IPS-NIHi11 (cell line): ENCODE results near the gene RNASEH2C.
"Not testable (repeated sequence)": the region's sequence is repeated elsewhere in the genome, so short reads cannot be mapped to it uniquely, and the experiment has no call there.

ENCODE experiments used
- DNase-seq: peaks from one replicate; pipeline ENCODE4 v3.0.0; 2012; ENCODE audit warnings: mixed read lengths, low spot score

Gene RNASEH2C

DNA sequence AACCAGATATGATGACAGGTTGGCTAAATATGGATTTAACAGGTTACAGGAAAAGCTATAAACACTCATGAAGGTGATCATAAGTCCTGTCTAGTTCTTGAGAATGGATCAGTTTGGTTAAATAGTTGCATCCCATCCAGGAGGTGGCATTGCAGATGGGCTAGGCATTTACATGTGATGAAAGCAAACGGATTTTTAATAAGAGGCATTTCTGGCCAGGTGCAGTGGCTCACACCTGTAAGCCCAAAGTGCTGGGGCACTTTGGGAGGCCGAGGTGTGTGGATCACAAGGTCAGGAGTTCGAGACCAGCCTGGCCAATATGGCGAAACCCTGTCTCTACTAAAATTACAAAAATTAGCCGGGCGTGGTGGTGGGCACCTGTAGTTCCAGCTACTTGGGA is 37.1 kb downstream of the RNASEH2C start:
- DNase-seq = not testable (repeated sequence)

GRCh38 chr11:65680192-65680743 is 40.3 kb downstream of the RNASEH2C start:
- DNase-seq = no peak

DNA sequence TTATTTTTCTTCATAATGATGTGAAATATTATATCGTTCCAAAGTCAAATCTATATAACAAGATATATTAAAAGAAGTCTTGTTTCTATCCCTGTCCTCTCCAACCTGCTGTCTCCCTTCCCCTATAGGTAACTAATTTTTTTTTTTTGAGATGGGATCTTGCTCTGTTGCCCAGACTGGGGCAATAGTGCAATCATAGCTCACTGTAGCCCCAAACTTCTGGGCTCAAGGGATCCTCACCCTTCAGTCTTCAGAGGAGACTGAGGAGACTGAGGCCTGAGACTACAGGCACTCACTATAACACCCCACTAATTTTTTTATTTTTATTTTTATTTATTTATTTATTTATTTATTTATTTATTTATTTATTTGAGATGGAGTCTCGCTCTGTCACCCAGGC is 47.6 kb downstream of the RNASEH2C start:
- DNase-seq = no peak

DNA sequence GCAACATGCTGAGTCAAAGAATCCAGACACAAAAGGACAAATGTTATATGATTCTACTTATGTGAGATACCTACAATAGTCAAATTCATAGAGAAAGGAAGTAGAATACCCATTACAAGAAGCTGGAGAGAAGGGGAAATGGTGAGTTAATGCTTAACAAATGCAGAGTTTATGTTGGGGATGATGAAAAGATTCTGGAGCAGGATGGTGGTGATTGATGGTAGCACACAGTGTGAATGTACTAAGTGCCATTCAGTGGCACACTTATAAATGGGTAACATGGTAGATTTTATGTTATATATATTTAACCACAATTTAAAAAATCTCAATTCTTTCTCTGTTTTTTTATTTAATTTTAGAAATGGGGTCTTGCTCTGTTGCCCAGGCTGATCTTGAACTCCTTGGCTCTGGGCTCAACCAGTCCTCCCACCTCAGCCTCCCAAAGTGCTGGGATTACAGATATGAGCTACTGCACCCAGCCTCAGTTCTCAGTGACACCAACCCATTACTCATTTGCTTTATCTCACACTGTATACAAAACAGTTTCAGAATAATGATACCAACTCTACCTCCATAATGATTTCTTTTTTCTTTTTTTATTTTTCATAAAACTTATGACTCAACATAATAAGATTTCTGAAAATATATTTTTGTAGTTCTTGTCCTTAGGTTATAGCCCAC is 48.3 kb downstream of the RNASEH2C start:
- no peak for DNase-seq
